Ascending aorta (tissue), 2 donors: Measurements from ENCODE around the gene CCER1. TPM values are rescaled to one million over a fixed set of nuclear protein-coding genes. Genes with fewer than 3 reads are reported as not detected.
A peak's percentile ranks its signal among the peaks of the same experiment; 100 is the strongest.

ENCODE experiments used
- DNase-seq, 2 donors: peaks; one replicate each; pipeline ENCODE4 v3.0.0-alpha.2; 2019; ENCODE audit warnings: low spot score in 2 of 2
- H3K27ac ChIP-seq, 2 donors: fragments of 200-600 bp; sonication (generic); one replicate each; pipeline ENCODE4 v1.5.1; 2016 to 2017; ENCODE audit warnings: mild to moderate bottlenecking in 1 of 2
- H3K27me3 ChIP-seq: fragments of 200-600 bp; sonication (generic); one replicate; pipeline ENCODE4 v1.5.1; 2017
- H3K36me3 ChIP-seq, 2 donors: fragments of 200-600 bp; sonication (generic); one replicate each; pipeline ENCODE4 v1.5.1; 2016
- H3K4me1 ChIP-seq, 2 donors: fragments of 200-600 bp; sonication (generic); one replicate each; pipeline ENCODE4 v1.5.1; 2016 to 2017; ENCODE audit warnings: mild to moderate bottlenecking in 1 of 2
- H3K4me3 ChIP-seq, 2 donors: fragments of 200-600 bp; sonication (generic); one replicate each; pipeline ENCODE4 v1.5.1; 2016 to 2017; ENCODE audit warnings: mild to moderate bottlenecking in 1 of 2
- H3K9me3 ChIP-seq, 2 donors: fragments of 200-600 bp; sonication (generic); one replicate each; pipeline ENCODE4 v1.5.1; 2016
- CTCF ChIP-seq, 3 experiments: fragments of 200-600 bp in 2 of 3; fragments of 450-650 bp in 1 of 3; sonication (generic) in 2 of 3; IDR thresholded peaks; one replicate each; pipeline ENCODE4 v1.5.1; 2016 to 2019; ENCODE audit warnings: antibody characterized with exemption in 3 of 3, mild to moderate bottlenecking in 1 of 3, moderate library complexity in 1 of 3
- intact Hi-C: fragments of 100-400 bp; cut with DNase I; formaldehyde crosslinking; loops from one replicate; pipeline ENCODE4 v1.15.1; 2023
- total RNA-seq: library from RNA; depleted of rRNA; stranded (reverse); fragments of >200 nt; gene quantifications from one replicate; pipeline ENCODE4 v1.1.0, GENCODE V29; 2016

The CCER1 gene
- total RNA-seq, 1 donor from 2014 or later: not detected

GRCh38 chr12:90922145-90922627, 32.8 kb downstream of the CCER1 start:
- peaks cover 0 to 9% of the 10 kb centered on the region in 2 donors for H3K4me1 ChIP-seq
- H3K27ac ChIP-seq: peak overlapping the region; percentile 9 to 62
- intact Hi-C loops: no loop called here
- H3K4me3 ChIP-seq: no peak overlapping the region
- H3K36me3 ChIP-seq: no peaks in the 10 kb centered on the region
- no peaks in the 10 kb centered on the region for H3K27me3 ChIP-seq
- H3K9me3 ChIP-seq: no peaks in the 10 kb centered on the region
- TF ChIP-seq CTCF (IDR thresholded peaks at IDR 0.05): no peak
- DNase-seq: no peak

- Histone ChIP-seq H3K4me1 (peaks cover 0 to 9% of the 10 kb centered on the region in 2 donors), H3K27ac (no peak overlapping the region), H3K36me3 (no peaks in the 10 kb centered on the region), H3K9me3 (no peaks in the 10 kb centered on the region), H3K27me3 (no peaks in the 10 kb centered on the region), H3K4me3 (no peak overlapping the region)
- TF ChIP-seq CTCF (IDR thresholded peaks at IDR 0.05): no peak
- intact Hi-C loops: no loop called here
- no peak for DNase-seq
These were observed 33.4 kb downstream of the CCER1 start for GRCh38 chr12:90921536-90921935.

- no peaks in the 10 kb centered on the region for H3K9me3 ChIP-seq
- H3K36me3 ChIP-seq: no peaks in the 10 kb centered on the region
- H3K4me1 ChIP-seq: peaks cover 0 to 9% of the 10 kb centered on the region in 2 donors
- TF ChIP-seq CTCF (IDR thresholded peaks at IDR 0.05): no peak
- DNase-seq: no peak
- H3K27me3 ChIP-seq: no peaks in the 10 kb centered on the region
- H3K27ac ChIP-seq: no peak overlapping the region
- no peak overlapping the region for H3K4me3 ChIP-seq
- intact Hi-C loops: no loop called here
These were observed 34.8 kb downstream of the CCER1 start for GRCh38 chr12:90920222-90920621.

GRCh38 chr12:90917431-90917830, 37.5 kb downstream of the CCER1 start:
- H3K4me1 ChIP-seq: peaks cover 0 to 8% of the 10 kb centered on the region in 2 donors
- H3K36me3 ChIP-seq: no peaks in the 10 kb centered on the region
- H3K9me3 ChIP-seq: no peaks in the 10 kb centered on the region
- no peaks in the 10 kb centered on the region for H3K27me3 ChIP-seq
- intact Hi-C loops: no loop called here
- DNase-seq: no peak
- no peak for TF ChIP-seq CTCF (IDR thresholded peaks at IDR 0.05)
- no peak overlapping the region for H3K4me3 ChIP-seq
- H3K27ac ChIP-seq: no peak overlapping the region

GRCh38 chr12:90916516-90916915, 38.5 kb downstream of the CCER1 start:
- no peaks in the 10 kb centered on the region for H3K36me3 ChIP-seq
- H3K27me3 ChIP-seq: no peaks in the 10 kb centered on the region
- DNase-seq: no peak
- TF ChIP-seq CTCF (IDR thresholded peaks at IDR 0.05): no peak
- H3K4me3 ChIP-seq: no peak overlapping the region
- intact Hi-C loops: no loop called here
- H3K9me3 ChIP-seq: no peaks in the 10 kb centered on the region
- peaks cover 0 to 2% of the 10 kb centered on the region in 2 donors for H3K4me1 ChIP-seq
- H3K27ac ChIP-seq: no peak overlapping the region

- TF ChIP-seq CTCF (IDR thresholded peaks at IDR 0.05): no peak
- H3K4me3 ChIP-seq: no peak overlapping the region
- intact Hi-C loops: no loop called here
These were observed 39.6 kb downstream of the CCER1 start for GRCh38 chr12:90915353-90915752.

More at GRCh38 chr12:90915353-90915752, 39.6 kb downstream of the CCER1 start:
- Histone ChIP-seq H3K4me1 (no peaks in the 10 kb centered on the region), H3K36me3 (no peaks in the 10 kb centered on the region), H3K27me3 (no peaks in the 10 kb centered on the region), H3K27ac (no peak overlapping the region), H3K9me3 (no peaks in the 10 kb centered on the region)
- DNase-seq: no peak
